Islet precursor cell (in vitro differentiated cells): ENCODE measurements around the gene MOB2.
"Not testable (repeated sequence)": the region's sequence is repeated elsewhere in the genome, so short reads cannot be mapped to it uniquely, and the experiment has no call there.

Source experiments
- DNase-seq: peaks from one replicate; pipeline ENCODE4 v3.0.0-alpha.2; 2018

The MOB2 gene

GRCh38 chr11:1517117-1518005 lies 30.8 kb upstream of the MOB2 start:
- no peak for DNase-seq

- no peak for DNase-seq
Measured at GRCh38 chr11:1516273-1517067, 29.9 kb upstream of the MOB2 start.

- DNase-seq = peak; percentile 86
Measured at GRCh38 chr11:1515082-1516060, 28.8 kb upstream of the MOB2 start.

- DNase-seq = no peak
Measured at GRCh38 chr11:1514336-1515061, 27.9 kb upstream of the MOB2 start.

- no peak for DNase-seq
Measured at GRCh38 chr11:1513326-1514296, 27.0 kb upstream of the MOB2 start.

GRCh38 chr11:1512531-1513258 lies 26.1 kb upstream of the MOB2 start:
- DNase-seq = not testable (repeated sequence)

GRCh38 chr11:1511937-1512496 lies 25.4 kb upstream of the MOB2 start:
- DNase-seq = no peak

GRCh38 chr11:1510928-1511327 lies 24.3 kb upstream of the MOB2 start:
- DNase-seq = no peak

GRCh38 chr11:1510351-1510750 lies 23.8 kb upstream of the MOB2 start:
- not testable (repeated sequence) for DNase-seq

GRCh38 chr11:1509626-1510255 lies 23.2 kb upstream of the MOB2 start:
- DNase-seq = no peak

- DNase-seq = no peak
Measured at GRCh38 chr11:1508986-1509385, 22.4 kb upstream of the MOB2 start.

GRCh38 chr11:1508491-1508891 lies 21.9 kb upstream of the MOB2 start:
- no peak for DNase-seq

- DNase-seq = no peak
Measured at GRCh38 chr11:1507381-1508140, 21.0 kb upstream of the MOB2 start.

GRCh38 chr11:1506981-1507380 lies 20.4 kb upstream of the MOB2 start:
- no peak for DNase-seq

- no peak for DNase-seq
Measured at GRCh38 chr11:1505480-1505879, 18.9 kb upstream of the MOB2 start.

- DNase-seq = no peak
Measured at GRCh38 chr11:1504581-1505290, 18.2 kb upstream of the MOB2 start.

- no peak for DNase-seq
Measured at GRCh38 chr11:1504138-1504537, 17.6 kb upstream of the MOB2 start.

- no peak for DNase-seq
Measured at GRCh38 chr11:1503708-1504104, 17.1 kb upstream of the MOB2 start.
